ENCODE data around the gene IL21. TPM values are rescaled to one million over a fixed set of nuclear protein-coding genes. Genes with fewer than 3 reads are reported as not detected.

Gene IL21
- total RNA-seq = not detected in 2 replicates

GRCh38 chr4:122621016-122621507 is at the start of gene IL21:
Gene IL21, minus strand, starts transcription at chr4:122621066. Its CDS starts 55 bp downstream, at chr4:122621011.

Other genes with a start within 250 kb of the IL21 start
- gene ADAD1, start 242.1 kb downstream of the IL21 start, total RNA-seq = 0.25 TPM in 1 of 2 replicates, not detected in the other
- not detected in 2 replicates for gene IL2, start 164.3 kb downstream of the IL21 start, total RNA-seq
- 4.6 and 7.2 TPM in 2 replicates for gene BBS12, start 111.6 kb upstream of the IL21 start, total RNA-seq
- gene FGF2, start 205.8 kb upstream of the IL21 start, total RNA-seq = 40.9 and 125 TPM in 2 replicates